K562 (cell line): Measurements from ENCODE around the gene HGS. TPM values are rescaled to one million over a fixed set of nuclear protein-coding genes. Genes with fewer than 3 reads are reported as not detected.
A peak's percentile ranks its signal among the peaks of the same experiment; 100 is the strongest.

Experiments used
- GTF2A2 ChIP-seq: IDR thresholded peaks from 2 replicates; pipeline ENCODE4 v1.6.1; 2016; ENCODE audit warnings: mild to moderate bottlenecking, missing genetic modification characterization, missing compliant biosample characterization
- HIVEP1 ChIP-seq: fragments of 250-450 bp; sonication (Bioruptor Pico); IDR thresholded peaks from 2 replicates; pipeline ENCODE4 v1.4.0; 2020; ENCODE audit warnings: mild to moderate bottlenecking
- JUN ChIP-seq, 2 experiments: sonication (generic) in 1 of 2; formaldehyde crosslinking in 1 of 2; IDR thresholded peaks; 2 replicates each; pipeline versions ENCODE4 v1.6.1 to v1.8.0; 2012 to 2022; ENCODE audit warnings: borderline replicate concordance in 2 of 2, mild to moderate bottlenecking in 2 of 2, improper control_type of control experiment in 1 of 2, low read depth in 1 of 2, low read length in 1 of 2, missing genetic modification reagents in 1 of 2
- KAT2B ChIP-seq: IDR thresholded peaks from one replicate; pipeline ENCODE4 v1.6.1; 2012; ENCODE audit warnings: low read depth, mild to moderate bottlenecking, control low read depth, inconsistent platforms, low read length, moderate library complexity
- PHB2 ChIP-seq: fragments of 450-650 bp; IDR thresholded peaks from 2 replicates; pipeline ENCODE4 v1.6.1; 2017; ENCODE audit warnings: low read depth
- REST ChIP-seq, 2 experiments: fragments of 450-650 bp; formaldehyde crosslinking in 1 of 2; IDR thresholded peaks; 2 replicates each; pipeline versions ENCODE4 v1.4.0 to v1.6.1; 2014 to 2020; ENCODE audit warnings: mild to moderate bottlenecking in 2 of 2, borderline replicate concordance in 1 of 2, low read depth in 1 of 2
- SAP30 ChIP-seq: fragments of 200-600 bp; sonication (generic); IDR thresholded peaks from 2 replicates; pipeline ENCODE4 v1.6.1; 2012; ENCODE audit warnings: borderline replicate concordance, low read depth, mild to moderate bottlenecking, moderate library complexity, low read length, control low read depth, inconsistent platforms; ENCODE audit not compliant: insufficient read depth, poor library complexity, severe bottlenecking
- TOE1 ChIP-seq, 2 experiments: fragments of 450-650 bp in 1 of 2; sonication (generic) in 1 of 2; formaldehyde crosslinking in 1 of 2; IDR thresholded peaks; 2 replicates each; pipeline versions ENCODE4 v1.7.1 to v1.8.0; 2016 to 2022; ENCODE audit warnings: borderline replicate concordance in 2 of 2, mild to moderate bottlenecking in 2 of 2, antibody characterized with exemption in 1 of 2, inconsistent platforms in 1 of 2, low read depth in 1 of 2, missing genetic modification reagents in 1 of 2, moderate library complexity in 1 of 2
- ZNF175 ChIP-seq: fragments of 200-800 bp; sonication (Bioruptor generic); IDR thresholded peaks from 2 replicates; pipeline ENCODE4 v1.6.1; 2016; ENCODE audit warnings: low read depth, mild to moderate bottlenecking, missing genetic modification characterization, missing compliant biosample characterization
- ZNF263 ChIP-seq: sonication (generic); formaldehyde crosslinking; IDR thresholded peaks from 2 replicates; pipeline ENCODE4 v1.8.0; 2022; ENCODE audit warnings: mild to moderate bottlenecking, missing genetic modification reagents, borderline replicate concordance
- ZNF445 ChIP-seq: fragments of 250-450 bp; sonication (Bioruptor Pico); IDR thresholded peaks from 2 replicates; pipeline ENCODE4 v1.4.0; 2020; ENCODE audit warnings: low read depth, mild to moderate bottlenecking, moderate library complexity
- polyA plus RNA-seq, 8 experiments: library from polyadenylated mRNA; depleted of rRNA in 4 of 8; stranded (reverse) in 5 of 8; unstranded in 3 of 8; fragments of >200 nt; fragmentation: Nextera tagmentation in 2 of 8; fragmentation: Illumina TruSeq in 1 of 8; extraction: Ambion mirVana in 2 of 8; extraction: Trizol in 1 of 8; gene quantifications; 2 replicates each; pipeline versions ENCODE4 v1.2.1 to v1.2.3, GENCODE V29; 2011 to 2014; ENCODE audit warnings: inconsistent platforms in 1 of 8, missing spikeins in 1 of 8
- total RNA-seq, 7 experiments: library from RNA; depleted of rRNA in 6 of 7; stranded (reverse); fragments of >200 nt in 6 of 7; fragmentation: Illumina TruSeq in 2 of 7; extraction: Trizol in 2 of 7; gene quantifications; 2 replicates each; pipeline versions ENCODE4 v1.2.1 to v1.2.3, GENCODE V29; 2011 to 2021; ENCODE audit warnings: low replicate concordance in 1 of 7
- TF ChIP-seq, protein P1 (sequence below): fragments of 250-450 bp; sonication (Bioruptor Pico); IDR thresholded peaks from 2 replicates; pipeline ENCODE4 v1.4.0; 2020; ENCODE audit warnings: mild to moderate bottlenecking, moderate library complexity

Gene HGS
- total and polyA plus RNA-seq, 9 of the 15 experiments (the other 6 are each of a cell fraction or from before 2014, with no cell fraction given): 3.9 to 176 (median 77.1) TPM

- TF ChIP-seq ZNF263 (no peak), KAT2B (no peak), ZNF445 (peak; percentile 61; the same call in 1 of the 2 replicates), REST (IDR thresholded peaks at IDR 0.05; ENCODE audit: borderline replicate concordance) (no peak), REST (CRISPR knock-in tag; IDR thresholded peaks at IDR 0.05; ENCODE audit: low read depth) (no peak), JUN (IDR thresholded peaks at IDR 0.05; ENCODE audit: borderline replicate concordance, low read depth, low read length) (0 out of 2 replicates have a peak, but pooled peaks have one; percentile 29), JUN (CRISPR knock-in tag; IDR thresholded peaks at IDR 0.05; ENCODE audit: borderline replicate concordance) (no peak), TOE1 (IDR thresholded peaks at IDR 0.05; ENCODE audit: borderline replicate concordance) (no peak; the same call in 1 of the 2 replicates), TOE1 (CRISPR knock-in tag; IDR thresholded peaks at IDR 0.05; ENCODE audit: borderline replicate concordance, low read depth) (no peak), PHB2 (no peak), ZNF175 (CRISPR knock-in tag) (peak; percentile 94), SAP30 (no peak), GTF2A2 (tag) (peak; percentile 67; the same call in 1 of the 2 replicates), HIVEP1 (0 out of 2 replicates have a peak, but pooled peaks have one; percentile 13)
- TF ChIP-seq, protein P1, sequence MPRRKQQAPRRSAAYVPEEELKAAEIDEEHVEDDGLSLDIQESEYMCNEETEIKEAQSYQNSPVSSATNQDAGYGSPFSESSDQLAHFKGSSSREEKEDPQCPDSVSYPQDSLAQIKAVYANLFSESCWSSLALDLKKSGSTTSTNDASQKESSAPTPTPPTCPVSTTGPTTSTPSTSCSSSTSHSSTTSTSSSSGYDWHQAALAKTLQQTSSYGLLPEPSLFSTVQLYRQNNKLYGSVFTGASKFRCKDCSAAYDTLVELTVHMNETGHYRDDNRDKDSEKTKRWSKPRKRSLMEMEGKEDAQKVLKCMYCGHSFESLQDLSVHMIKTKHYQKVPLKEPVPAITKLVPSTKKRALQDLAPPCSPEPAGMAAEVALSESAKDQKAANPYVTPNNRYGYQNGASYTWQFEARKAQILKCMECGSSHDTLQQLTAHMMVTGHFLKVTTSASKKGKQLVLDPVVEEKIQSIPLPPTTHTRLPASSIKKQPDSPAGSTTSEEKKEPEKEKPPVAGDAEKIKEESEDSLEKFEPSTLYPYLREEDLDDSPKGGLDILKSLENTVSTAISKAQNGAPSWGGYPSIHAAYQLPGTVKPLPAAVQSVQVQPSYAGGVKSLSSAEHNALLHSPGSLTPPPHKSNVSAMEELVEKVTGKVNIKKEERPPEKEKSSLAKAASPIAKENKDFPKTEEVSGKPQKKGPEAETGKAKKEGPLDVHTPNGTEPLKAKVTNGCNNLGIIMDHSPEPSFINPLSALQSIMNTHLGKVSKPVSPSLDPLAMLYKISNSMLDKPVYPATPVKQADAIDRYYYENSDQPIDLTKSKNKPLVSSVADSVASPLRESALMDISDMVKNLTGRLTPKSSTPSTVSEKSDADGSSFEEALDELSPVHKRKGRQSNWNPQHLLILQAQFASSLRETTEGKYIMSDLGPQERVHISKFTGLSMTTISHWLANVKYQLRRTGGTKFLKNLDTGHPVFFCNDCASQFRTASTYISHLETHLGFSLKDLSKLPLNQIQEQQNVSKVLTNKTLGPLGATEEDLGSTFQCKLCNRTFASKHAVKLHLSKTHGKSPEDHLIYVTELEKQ (CRISPR knock-in tag): peak; percentile 83
Measured at GRCh38 chr17:81665205-81666091, 18.4 kb upstream of the HGS start (continued).
